Activated CD8-positive, alpha-beta memory T cell treated with anti-CD3 and anti-CD28 coated beads, Interleukin-2, amount 50 U/mL, for 1 hour (primary cell): ENCODE data around the gene ZNF26.
"Not testable (repeated sequence)": the region's sequence is repeated elsewhere in the genome, so short reads cannot be mapped to it uniquely, and the experiment has no call there.

Source experiments
- DNase-seq: peaks from one replicate; pipeline ENCODE4 v3.0.0-alpha.2; 2020; ENCODE audit errors: extremely low read depth

The ZNF26 gene, protein sequence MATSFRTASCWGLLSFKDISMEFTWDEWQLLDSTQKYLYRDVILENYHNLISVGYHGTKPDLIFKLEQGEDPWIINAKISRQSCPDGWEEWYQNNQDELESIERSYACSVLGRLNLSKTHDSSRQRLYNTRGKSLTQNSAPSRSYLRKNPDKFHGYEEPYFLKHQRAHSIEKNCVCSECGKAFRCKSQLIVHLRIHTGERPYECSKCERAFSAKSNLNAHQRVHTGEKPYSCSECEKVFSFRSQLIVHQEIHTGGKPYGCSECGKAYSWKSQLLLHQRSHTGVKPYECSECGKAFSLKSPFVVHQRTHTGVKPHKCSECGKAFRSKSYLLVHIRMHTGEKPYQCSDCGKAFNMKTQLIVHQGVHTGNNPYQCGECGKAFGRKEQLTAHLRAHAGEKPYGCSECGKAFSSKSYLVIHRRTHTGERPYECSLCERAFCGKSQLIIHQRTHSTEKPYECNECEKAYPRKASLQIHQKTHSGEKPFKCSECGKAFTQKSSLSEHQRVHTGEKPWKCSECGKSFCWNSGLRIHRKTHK

DNA sequence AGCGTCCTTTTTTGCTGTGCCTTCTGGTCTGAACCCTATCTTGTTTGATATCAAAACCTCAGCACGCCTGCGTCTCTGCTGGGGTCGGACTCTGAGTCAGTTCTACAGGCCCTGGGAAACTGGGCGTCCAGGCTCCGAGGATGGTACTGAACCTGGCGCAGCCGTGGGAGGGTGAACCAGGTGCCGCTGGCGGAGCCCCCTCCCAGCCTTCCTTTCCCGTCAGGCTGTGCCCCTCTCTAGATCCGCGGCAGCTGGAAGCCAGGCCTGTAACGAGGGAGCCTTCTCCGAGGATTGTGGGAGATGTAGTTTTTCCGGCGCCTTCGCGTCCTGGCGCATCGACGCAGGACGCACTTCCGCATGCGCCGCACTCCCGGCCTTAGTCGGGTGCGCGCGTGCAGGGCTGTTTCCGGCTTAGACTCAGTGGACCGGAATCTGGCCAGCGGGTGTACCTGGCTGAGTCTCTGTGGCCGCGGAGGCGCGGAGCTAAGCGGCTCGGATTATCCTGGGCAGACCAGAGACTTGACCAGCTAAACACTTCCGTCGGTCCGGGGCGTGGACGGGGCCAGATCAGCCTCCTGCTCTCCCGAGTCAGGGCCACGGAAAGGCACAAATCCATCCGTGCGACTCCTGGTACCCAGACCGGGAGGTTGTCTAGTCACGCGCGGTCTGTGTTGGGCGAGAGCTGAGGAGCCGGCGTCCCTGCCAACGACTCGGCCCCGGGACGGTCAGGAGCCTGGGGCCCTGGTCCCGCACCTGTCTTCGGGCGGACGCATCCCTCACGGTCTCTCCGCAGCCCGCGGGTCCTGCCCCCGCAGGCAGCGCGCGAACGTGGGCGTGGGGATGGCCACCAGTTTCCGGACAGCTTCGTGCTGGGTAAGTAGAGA lies at the start of gene ZNF26:
Gene ZNF26 (plus strand): TSS at position 367 of the 884 bp plus-strand sequence. CDS start 474 bp downstream, at position 841.
- DNase-seq, result peak; percentile 68

DNA sequence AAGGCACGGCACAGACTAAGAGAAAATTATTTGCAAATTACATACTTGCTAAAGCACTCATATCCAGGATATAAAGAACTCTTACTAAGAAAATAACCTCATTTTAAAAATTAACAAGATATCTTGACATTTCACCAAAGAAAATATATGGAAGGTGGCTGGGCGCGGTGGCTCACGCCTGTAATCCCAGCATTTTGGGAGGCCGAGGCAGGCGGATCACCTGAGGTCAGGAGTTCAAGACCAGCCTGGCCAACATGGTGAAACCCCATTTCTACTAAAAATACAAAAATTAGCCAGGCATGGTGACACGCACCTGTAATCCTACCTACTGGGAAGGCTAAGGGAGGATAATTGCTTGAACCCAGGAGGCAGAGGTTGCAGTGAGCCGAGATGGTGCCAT lies 49.2 kb upstream of the ZNF26 start:
- DNase-seq, result not testable (repeated sequence)

DNA sequence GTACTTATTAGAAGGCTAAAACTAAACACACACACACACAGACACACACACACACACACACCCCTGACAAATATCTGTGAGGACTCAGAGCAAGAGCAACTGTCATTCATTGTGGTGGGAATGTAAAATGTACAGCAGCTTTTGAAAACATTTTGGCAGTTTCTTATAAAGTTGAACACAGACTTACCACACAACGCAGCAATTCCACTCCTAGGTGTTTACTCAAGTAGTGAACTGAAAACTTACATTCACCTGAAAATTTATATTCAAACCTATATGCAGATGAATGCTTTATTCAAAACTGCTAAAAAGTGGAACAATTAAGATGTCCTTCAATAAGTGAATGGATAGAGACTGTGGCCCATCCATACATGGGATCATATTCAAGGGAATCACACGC lies 48.7 kb upstream of the ZNF26 start:
- no peak for DNase-seq

DNA sequence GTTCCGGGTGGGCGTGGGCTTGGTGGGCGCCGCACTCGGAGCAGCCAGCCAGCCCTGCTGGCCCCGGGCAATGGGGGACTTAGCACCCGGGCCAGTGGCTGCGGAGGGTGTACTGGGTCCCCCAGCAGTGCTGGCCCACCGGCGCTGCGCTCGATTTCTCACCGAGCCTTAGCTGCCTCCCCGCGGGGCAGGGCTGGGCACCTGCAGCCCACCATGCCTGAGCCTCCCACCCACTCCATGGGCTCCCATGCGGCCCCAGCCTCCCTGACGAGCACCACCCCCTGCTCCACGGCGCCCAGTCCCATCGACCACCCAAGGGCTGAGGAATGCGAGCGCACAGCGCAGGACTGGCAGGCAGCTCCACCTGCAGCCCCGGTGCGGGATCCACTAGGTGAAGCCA lies 47.4 kb upstream of the ZNF26 start:
- DNase-seq, result not testable (repeated sequence)

DNA sequence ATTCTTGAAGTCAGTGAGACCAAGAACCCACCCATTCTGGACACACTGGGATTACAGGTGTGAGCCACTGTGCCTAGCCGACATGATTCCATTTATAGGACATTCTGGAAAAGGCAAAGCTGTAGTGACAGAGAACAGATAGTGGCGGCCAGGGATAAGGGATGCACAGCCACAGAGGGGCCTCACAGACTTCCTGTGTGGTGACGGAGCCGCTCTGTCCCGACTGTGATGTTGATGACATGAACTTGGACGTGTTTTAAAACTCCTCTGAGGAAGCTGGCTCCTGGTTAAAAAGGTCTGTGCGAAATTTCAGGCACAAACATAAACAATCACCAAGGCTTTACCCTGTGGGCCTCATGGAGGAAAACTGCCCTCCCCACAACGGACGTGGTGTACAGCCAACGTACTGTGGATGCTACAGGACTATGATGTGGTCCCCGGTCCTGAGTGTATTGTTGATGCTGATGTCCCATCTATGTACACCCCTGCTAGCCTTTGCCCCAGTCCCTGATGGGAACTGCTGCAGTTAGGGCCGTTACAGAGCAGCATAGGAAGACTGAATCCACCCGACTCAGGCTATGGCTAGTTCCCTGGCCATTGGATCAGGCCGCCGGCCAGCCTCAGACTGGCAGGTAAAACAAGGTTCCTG lies 46.0 kb upstream of the ZNF26 start:
- DNase-seq, result no peak

DNA sequence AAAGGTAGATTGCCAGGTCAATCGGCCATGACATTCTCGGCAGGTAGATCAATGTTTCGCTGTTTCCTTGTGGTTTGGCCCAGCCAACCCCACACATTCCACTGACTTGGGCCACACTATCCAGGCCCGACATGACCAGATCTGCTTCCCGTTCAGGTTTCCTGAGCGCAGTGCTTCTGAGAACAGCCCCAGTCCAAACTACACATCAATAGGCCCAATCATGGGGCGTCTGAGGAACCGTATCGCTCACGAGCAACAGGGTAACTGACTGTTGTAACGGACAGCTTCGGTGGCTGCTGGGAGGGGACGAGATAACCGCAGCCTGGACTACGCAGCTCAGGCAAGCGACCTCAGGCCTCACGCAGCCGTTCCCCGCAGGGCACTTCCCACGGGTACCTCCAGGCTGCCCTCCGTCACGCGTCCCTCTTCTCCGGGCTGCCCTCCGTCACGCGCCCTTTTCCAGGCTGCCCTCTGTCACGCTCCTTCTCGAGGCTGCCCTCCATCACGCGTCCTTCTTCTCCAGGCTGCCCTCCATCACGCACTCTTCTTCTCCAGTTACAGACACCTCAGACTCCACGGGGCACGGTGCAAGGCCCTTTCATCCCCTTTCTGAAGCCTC lies 44.7 kb upstream of the ZNF26 start:
- DNase-seq, result no peak

DNA sequence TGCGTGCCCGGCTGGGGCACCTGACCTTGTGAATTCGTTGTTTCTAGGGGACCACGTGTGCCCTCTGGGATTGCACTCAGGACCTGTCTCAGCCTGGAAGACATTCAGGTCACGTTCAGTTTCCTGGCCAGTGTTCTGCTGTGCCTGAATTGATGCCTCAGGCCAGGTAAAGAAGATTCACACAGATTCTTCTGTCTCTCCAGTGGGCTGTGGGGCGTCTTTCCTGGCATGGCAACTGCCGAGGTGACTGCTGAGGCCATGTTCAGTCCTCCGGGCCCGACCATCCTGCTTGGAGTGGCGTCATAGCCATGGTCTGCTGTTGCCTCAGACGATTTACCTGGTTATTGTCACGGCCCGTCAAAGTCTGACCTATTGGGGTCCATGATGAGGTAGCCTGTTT lies 43.6 kb upstream of the ZNF26 start:
- no peak for DNase-seq

DNA sequence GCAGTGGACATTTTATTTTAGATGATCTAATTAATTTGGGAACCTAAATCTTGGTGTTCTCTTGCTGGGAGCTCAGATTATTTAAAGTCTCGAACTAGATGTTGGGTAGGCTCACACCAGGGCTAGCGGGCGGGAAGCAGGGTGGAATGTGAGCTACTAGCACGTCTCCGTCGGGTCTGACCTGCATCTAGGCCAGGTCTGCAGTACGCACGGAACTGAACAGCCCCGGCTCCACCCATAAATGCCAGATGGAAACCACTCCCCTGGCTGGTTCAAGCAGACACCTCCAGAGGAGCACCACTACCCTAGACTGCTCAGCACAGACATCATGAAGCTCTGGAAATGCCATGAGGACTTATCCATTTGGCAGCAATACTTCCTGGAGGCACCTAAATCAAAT lies 40.4 kb upstream of the ZNF26 start:
- no peak for DNase-seq

DNA sequence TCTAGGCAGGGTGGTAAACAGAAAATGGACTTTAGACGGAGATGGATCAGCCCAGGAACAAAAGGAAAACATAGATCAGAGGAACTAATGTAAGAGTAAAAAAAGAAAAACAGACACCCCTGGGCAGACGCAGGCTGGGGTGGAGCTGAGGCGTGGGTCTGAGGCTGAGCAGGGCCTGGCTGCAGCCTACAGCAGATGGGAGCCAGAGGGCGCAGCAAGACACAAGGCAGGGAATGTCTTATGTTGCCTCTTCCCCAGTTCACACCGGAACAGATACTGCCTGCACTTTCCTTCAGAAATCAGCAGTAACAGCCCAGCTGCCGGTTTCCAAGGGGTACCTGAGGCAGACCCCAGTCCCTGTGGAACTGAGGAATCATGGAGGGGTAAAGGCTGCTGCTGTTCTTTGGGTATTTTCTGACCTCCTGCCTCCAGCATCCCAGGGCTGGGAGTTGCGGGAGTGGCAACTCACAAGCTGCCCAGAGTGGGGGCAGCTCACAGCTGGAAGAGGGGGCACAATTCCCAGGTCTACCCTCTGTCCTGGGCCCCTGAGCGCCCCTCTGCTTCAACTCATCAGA lies 39.8 kb upstream of the ZNF26 start:
- DNase-seq, result no peak

DNA sequence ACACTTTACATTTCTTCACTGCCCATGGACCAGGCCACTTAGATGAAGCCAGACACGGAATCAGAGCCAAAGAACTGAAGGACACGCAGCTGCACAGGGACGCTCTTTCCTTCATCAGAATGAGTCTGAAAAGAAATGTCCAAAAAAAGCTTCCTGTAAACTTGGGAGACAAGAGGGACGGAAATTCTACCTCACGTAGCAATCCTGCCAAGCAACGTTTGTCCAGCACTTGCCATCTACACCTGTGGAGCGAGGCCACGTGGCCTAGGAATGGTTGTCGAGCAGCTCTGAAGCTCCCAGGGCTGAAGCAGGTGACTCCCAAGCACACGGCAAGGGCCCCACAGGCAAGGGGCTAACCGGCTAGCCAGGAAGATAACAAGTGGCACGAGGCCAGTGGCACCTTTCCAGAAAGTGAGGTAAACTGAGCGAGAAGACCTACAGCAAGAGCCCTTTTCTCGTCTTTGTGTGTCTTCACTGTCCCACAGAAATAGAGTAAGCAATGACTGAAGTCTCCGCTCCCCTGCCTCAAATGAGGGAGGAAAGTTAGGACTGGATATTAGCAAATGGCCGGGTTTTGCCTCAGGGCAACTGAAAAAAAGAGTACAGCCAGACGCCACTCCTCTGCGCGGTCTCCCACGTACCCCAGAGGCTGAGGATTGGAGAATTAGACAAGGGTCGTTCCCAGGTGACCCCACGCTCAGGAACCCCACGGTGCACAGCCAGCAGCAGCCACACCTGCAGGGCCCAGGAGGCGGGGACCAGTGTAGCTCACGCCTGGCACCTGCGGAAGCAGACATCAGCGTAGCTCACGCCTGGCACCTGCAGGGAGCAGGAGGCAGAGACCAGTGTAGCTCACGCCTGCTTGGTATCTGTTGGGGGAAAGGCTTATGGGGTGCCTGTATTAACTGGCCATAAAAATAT lies 37.8 kb upstream of the ZNF26 start:
- no peak for DNase-seq

DNA sequence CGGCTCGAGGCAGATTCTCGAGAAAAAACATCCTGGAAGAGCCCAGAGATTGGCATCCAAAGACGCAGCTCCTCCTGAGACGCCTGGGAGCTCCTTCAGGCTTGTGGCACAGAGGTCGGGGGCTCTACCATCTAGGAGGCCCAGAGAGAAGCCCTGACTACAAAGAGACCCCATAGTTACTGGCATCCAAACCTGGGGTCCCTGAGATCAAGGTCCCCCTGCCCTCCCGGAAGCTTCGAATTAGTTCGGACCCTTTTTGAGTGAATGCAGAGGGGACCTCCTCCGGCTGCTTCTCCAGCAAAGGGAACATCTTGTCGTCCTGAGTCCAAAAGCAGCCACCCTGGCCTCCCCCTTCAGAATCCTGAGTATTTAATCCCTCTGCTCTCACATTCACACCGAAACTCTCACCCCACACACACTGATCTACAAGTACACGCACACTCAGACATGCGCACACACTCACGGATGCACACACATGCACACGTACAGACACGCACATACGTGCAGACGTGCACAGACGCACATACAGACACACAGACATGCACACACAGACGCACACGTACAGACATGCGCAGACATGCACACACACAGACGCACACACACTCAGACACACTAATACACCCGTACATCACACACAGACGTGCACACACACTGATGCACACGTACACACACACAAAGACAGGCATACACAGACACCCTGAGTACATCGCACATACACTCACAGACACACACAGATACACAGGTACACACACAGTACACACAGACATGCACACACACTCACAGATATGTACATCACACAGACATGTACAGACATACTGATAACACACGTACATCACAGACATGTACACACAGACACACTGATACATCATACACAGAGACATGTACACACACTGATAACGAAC lies 36.0 kb upstream of the ZNF26 start:
- no peak for DNase-seq

DNA sequence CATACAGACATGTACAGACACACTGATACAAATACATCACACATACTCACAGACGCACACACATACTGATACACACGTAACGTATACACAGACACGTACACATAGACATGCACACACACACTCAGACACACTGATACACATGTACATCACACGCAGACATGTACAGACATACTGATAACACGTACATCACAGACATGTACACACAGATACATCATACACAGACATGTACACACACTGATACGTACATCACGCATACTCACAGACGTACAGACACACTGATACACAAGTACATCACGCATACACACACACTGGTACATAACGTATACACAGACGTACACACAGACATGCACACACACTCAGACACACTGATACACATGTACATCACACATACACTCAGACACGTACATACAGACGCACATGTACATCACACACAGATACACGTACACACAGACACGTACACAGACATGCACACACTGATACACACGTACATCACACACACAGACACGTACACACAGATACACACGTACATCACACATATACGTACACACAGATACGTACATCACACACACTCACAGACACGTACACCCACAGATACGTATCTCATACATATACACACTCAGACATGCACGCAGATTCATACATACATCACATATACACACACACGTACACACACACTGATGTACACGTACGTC lies 35.2 kb upstream of the ZNF26 start:
- no peak for DNase-seq

DNA sequence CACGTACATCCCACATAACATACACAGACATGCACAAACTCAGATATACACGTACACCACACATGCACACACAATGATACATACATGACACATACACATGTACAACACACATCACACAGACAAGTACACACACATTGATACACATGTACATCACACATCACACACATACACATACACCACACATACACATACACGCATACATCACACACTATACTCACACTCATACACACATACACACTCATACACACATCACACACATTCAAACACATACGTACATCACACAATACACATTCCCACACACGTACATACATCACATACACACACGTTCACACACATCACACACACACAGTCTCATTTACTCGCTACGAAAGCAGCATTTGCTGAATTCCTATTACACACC lies 34.5 kb upstream of the ZNF26 start:
- DNase-seq, result no peak

DNA sequence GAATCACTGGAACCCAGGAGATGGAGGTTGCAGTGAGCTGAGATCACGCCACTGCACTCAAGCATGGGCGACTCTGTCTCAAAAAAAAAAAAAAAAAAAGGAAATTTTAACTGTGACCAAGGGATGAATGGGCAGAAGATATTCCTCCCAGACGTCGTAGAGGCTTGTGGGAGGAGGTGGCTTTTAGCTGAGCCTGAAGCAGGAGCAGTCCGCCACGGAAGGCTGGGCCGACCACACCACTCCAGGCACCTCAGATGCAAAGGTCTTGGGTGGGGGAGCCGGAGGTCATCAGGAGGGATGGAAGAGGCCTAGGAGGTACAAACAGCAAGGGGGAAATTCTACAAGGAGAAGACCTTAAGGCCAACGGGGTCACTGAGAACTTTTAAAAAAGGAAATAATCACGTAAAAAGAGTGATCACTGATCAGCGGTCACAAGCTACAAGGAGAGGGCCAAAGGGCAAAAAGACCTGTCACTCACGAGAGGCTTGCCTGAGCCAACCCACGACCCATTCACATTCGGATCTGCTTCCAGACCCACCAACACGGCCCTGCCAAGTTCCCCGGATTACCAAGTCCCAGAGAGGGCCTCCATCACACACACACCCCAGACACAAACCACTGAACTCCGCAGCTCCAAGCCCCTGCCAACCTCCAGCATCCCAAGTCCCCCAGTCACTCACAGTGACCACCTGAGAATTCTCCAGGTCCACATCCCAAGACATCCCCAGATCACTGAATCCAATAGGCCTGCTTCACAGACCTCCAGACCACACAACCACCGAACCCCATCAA lies 33.6 kb upstream of the ZNF26 start:
- DNase-seq, result no peak

DNA sequence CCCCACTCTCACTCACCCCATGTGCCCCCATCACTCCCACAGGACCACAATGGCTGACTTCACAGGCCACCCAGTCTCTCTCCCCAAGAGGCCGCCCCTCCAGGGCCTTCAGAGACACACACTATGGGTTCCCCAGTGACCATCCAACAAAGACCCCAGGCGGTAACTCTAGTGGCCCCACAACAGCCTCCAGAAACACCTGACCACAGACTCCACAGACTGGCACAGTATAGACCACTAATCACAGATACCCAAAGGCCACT lies 33.1 kb upstream of the ZNF26 start:
- no peak for DNase-seq

DNA sequence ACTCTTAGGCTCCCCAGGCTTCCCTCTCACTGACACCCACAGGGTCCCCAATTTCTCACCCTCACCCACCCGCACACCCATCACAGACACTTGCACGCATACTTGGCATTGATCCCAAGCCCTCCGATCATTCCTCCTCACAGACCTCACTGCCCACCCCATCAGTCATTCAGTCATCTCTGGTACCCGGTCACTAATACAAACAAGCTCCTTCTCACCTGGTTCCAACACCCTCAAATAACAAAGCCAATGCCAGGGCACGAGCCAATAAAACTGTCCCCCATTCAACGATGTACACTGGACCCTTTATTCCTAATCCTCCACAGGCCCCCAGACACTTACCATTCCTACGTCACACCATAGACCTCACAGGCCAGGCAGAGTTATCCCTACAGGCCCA lies 32.4 kb upstream of the ZNF26 start:
- no peak for DNase-seq

DNA sequence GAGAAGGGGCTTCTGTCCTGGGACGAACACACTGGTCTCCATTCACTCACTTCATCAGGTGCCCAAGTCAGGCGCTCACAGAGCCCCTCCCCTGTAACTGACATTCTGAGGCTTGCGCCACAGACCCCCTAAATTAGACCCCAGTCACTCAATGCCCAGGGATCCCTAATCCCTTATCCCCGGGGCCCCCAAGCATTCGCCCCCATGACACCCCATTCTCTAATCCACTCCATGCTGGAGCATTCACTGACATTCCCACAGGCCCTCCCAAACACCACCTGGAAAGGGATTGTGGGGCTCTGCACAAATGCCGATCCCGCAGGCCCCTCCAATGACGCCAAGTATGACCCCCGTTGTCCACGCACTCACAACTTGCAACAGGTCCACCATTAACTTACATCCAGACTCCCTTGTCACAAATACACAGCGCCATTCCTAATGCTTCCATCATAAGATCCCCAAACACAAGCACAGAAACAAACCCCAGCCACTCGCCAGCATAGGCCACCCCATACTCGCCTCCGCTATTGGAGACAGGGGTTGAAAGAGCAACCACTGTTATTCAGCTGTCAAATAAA lies 31.6 kb upstream of the ZNF26 start:
- DNase-seq, result no peak
